ENCODE results near the gene PNLIPRP2.

DNA sequence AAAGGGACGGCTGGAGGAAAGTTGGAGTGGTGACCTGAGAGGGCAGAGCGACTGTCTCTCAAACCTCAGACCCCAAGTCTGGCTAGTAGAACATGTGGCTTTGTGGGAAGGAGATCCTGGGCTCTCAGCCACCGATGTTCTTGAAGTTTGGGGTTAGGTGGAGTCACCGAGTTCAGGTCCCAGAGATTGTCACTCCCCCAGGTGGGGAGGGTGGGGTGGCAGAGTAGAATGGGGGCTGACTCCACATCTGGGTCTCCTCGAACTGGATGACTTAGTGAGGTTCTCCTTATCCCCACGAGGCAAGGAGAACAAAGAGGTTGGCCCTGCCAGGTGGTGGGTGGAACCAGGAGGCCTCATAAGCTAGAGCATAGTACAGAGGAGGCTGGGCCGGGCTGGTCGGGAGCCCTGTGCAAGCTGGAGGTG lies 14.7 kb upstream of the PNLIPRP2 start:
- TF ChIP-seq, protein P1, sequence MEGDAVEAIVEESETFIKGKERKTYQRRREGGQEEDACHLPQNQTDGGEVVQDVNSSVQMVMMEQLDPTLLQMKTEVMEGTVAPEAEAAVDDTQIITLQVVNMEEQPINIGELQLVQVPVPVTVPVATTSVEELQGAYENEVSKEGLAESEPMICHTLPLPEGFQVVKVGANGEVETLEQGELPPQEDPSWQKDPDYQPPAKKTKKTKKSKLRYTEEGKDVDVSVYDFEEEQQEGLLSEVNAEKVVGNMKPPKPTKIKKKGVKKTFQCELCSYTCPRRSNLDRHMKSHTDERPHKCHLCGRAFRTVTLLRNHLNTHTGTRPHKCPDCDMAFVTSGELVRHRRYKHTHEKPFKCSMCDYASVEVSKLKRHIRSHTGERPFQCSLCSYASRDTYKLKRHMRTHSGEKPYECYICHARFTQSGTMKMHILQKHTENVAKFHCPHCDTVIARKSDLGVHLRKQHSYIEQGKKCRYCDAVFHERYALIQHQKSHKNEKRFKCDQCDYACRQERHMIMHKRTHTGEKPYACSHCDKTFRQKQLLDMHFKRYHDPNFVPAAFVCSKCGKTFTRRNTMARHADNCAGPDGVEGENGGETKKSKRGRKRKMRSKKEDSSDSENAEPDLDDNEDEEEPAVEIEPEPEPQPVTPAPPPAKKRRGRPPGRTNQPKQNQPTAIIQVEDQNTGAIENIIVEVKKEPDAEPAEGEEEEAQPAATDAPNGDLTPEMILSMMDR (conservative IDR thresholded peaks at IDR 0.05 in 1 of 2, IDR thresholded peaks at IDR 0.05 in 1 of 2; ENCODE audit: low read depth in 1 of 2, low read length in 2 of 2), result no peak
- TF ChIP-seq EZH2 (IDR thresholded peaks at IDR 0.05; ENCODE audit: low read length, missing control alignments), result no peak

Measured in fibroblast of lung (primary cell).